GM18861 (cell line): ENCODE results near the gene CIDEA.

Experiments used
- ATAC-seq: cut with Tn5 transposase; IDR thresholded peaks from one replicate; pipeline ENCODE4 v1.9.1; 2021; ENCODE audit not compliant: unreplicated experiment

The CIDEA gene

DNA sequence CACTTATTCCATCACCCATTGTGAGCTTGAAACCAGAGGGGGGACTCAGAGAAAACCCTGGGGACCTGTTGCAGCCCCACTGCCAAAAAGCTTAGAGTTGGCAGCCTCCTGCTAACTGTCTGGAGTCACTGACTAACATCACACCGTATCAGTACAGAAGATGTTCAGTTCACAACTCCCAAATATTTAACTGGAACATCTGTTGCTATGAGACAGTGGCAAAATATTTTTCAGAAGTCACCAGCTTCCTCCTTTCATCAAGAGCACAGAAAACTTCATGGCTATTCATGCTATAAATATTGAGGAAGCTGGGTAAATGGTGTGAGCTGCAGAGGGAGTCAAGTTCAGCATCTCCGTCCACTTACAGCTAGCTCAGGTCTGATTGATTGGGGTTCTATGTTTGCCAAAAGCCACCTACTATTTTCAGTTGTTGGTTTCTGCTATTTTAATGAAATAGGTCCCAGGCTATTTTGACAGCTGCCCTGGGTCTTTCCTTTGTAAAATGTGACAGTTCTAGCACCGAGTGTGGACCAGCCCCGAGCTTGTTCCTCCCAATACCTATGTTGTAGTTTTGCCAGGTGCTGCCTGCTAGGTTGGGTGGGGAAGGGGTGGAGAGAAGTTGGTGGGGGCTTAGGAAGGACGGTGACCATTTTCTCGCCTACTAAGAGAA, 63.6 kb downstream of the CIDEA start:
- no peak for ATAC-seq

DNA sequence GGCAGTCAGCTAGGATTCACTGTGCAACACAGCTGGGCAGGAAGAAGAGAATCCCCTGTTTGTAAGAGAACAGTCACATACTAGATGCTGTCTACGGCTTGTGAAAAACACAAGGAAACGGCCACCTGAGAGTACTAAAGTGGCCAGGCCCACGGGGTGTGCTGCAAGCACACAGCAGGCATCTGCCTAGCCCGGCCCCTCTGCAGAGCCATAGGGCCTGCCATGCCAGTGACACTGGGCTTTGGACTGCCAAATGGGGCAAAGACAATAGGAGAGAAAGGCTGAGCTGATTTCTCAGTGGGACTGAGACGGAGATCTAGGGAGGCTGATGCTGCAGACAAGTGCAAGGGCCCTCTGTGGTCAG, 64.2 kb downstream of the CIDEA start:
- ATAC-seq: no peak

DNA sequence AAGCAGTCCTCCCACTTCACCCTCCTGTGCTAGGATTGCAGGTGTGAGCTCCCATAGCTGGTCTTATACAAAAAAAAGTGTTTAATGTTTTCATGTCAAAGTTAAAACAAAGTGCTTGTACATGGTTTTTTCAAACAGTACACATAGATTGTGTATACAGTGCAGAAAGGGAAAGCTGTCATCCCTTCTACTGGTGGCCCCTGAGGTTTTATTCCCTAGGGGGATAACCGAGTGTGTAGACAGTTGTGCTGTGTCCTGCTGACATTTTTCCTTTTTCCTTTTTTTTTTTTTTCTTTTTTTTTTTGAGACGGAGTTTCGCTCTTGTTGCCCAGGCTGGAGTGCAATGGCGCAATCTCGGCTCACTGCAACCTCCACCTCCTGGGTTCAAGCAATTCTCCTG, 64.7 kb downstream of the CIDEA start:
- ATAC-seq: no peak

DNA sequence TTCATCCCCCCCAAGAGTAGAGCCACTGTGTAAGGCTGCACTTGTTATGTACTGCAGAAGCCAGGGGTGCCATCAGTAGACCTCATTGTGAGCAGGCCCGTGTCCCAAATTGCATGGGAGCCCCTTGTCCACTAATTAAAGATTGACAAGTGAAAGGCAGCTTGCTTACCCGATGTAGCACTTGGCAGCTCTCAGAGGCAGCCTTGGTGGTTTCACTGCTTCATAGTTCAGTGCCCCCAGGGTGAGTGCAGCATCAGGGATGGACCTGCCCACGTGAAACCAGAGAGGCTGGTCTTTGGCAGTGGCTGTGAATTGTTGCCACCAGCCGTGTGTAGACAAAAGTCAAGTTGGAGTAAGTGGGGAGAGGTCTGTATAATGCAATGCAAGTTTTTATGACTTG, 67.2 kb downstream of the CIDEA start:
- peak; percentile 75 for ATAC-seq

DNA sequence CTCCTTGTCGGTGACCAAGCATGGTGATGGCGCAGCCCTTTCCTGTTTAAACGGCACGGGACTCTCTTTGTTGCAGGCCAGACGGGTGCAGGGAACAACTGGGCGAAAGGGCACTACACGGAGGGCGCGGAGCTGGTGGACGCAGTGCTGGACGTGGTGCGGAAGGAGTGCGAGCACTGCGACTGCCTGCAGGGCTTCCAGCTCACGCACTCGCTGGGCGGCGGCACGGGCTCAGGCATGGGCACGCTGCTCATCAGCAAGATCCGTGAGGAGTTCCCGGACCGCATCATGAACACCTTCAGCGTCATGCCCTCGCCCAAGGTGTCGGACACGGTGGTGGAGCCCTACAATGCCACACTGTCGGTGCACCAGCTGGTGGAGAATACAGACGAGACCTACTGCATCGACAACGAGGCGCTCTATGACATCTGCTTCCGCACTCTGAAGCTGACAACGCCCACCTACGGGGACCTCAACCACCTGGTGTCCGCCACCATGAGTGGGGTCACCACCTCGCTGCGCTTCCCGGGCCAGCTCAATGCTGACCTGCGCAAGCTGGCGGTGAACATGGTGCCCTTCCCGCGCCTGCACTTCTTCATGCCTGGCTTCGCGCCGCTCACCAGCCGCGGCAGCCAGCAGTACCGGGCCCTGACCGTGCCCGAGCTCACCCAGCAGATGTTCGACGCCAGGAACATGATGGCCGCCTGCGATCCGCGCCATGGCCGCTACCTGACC, 71.0 kb downstream of the CIDEA start:
- no peak for ATAC-seq

DNA sequence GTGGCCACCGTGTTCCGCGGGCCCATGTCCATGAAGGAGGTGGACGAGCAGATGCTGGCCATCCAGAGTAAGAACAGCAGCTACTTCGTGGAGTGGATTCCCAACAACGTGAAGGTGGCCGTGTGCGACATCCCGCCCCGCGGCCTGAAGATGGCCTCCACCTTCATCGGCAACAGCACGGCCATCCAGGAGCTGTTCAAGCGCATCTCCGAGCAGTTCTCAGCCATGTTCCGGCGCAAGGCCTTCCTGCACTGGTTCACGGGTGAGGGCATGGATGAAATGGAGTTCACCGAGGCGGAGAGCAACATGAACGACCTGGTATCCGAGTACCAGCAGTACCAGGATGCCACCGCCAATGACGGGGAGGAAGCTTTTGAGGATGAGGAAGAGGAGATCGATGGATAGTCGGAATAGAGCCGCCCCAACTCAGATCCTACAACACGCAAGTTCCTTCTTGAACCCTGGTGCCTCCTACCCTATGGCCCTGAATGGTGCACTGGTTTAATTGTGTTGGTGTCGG, 71.6 kb downstream of the CIDEA start:
- no peak for ATAC-seq

DNA sequence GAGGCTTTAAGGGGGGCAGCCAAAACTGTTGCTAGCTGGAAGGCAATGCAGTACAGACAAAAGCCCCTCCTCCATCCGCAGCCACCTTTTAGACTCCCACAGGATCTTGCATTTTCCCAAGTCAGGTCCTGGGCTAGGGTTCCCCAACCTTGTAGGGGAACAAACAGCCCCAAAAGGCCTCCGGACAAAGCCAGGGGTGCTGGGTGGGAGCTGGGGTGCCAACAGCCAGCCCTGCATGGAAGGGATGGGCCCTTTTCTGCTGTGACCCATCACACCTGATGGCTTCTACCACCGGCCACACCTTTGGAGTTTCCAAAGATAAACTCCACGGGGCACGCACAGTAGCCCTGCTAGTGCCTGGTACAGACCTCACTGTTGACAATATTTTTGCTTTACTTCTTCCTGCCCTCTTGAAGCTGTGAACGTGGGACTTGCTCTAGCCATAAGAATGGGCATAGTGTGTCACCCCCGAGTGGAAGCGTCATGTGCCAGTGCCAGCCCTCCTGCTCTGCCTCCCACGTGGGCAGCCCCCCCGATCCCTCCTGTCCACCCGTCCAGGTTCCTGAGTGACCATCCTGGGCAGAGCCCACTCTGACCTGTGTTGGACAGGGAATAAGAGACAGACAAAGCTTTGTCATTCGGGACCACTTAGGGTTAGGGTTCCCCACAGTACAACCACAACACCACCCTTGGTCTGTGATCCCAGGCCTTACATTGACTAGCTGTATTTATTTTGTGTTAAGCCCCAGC, 72.7 kb downstream of the CIDEA start:
- ATAC-seq: no peak
